GM19035 (cell line): Measurements from ENCODE around the gene SERAC1.

Source experiments
- ATAC-seq: cut with Tn5 transposase; IDR thresholded peaks from one replicate; pipeline ENCODE4 v1.9.1; 2021; ENCODE audit not compliant: unreplicated experiment

SERAC1 gene

DNA sequence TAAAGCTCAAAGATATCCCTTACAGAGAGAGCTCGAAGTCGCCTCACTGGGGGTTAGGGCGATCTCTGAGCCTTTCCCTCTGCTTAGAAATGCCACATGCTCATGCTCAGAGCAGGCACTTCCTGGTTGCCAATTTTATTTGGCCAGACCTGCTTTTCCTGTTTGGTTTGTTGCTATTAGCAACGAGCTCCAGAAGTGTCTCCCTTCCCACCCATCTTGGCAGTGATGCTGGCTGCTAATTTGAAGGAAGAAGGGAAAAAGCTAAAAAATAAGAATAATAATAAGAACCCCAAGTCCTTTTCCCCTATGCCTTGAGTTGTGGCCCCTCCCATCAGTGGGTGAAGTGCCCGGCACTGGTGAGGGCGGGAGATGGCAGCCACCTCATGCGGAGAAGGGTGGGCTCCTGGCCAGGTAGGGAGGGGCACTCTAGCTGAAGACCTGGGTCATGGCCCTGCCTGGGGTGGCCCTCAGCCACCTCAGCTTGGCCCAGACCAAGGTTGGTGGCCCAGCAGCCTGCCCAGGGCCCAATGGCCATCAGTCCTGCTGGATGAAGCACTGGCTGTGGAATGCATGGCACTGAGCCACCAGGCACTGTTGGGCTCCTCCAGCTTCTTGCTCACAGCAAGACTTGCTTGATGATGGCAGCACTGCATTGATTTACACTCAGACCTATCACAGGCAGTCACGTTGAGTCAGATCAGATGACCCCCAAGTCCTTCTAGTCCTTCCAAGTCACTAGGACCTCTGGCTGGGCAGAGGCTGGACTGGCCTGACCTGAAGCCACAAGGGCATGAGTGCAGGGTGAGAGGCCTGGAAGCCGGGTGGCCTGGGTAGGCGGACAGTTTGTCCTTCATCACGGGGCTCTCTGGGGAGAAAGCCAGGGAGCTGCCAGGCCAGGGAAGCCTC is 107.4 kb downstream of the SERAC1 start:
- ATAC-seq, result no peak
